GM12872 (cell line): ENCODE results near the gene GBF1.

Experiments
- CTCF ChIP-seq: IDR thresholded peaks from 3 replicates; pipeline ENCODE4 v1.5.1; 2011; ENCODE audit warnings: low read depth, mild to moderate bottlenecking, low read length, moderate library complexity; ENCODE audit not compliant: insufficient read depth

Gene GBF1

GRCh38 chr10:102237711-102238252 is 7.5 kb upstream of the GBF1 start:
- no peak for TF ChIP-seq CTCF

- no peak for TF ChIP-seq CTCF
Measured at GRCh38 chr10:102240467-102241031, 4.8 kb upstream of the GBF1 start.

GRCh38 chr10:102241032-102241443 is 4.3 kb upstream of the GBF1 start:
- TF ChIP-seq CTCF: no peak

- no peak for TF ChIP-seq CTCF
Measured at GRCh38 chr10:102241444-102242117, 3.8 kb upstream of the GBF1 start, which contains the start of gene PITX3. Gene PITX3 (minus strand): TSS chr10:102241512. CDS start chr10:102232080, 9,432 bp downstream.

GRCh38 chr10:102242118-102242485 is 3.2 kb upstream of the GBF1 start:
- TF ChIP-seq CTCF: no peak

GRCh38 chr10:102243309-102243708 is 2.0 kb upstream of the GBF1 start:
- no peak for TF ChIP-seq CTCF

GRCh38 chr10:102245932-102246251 is 560 bp downstream of the GBF1 start:
- TF ChIP-seq CTCF: no peak
